Type B pancreatic cell (in vitro differentiated cells): ENCODE data around the gene CD8B2. TPM values are rescaled to one million over a fixed set of nuclear protein-coding genes. Genes with fewer than 3 reads are reported as not detected.

Experiments
- DNase-seq: peaks from one replicate; pipeline ENCODE4 v3.0.0; 2021; ENCODE audit warnings: mixed read lengths; ENCODE audit not compliant: unreplicated experiment; ENCODE audit errors: extremely low spot score
- H3K27ac Mint-ChIP-seq: 2 replicates; pipeline ENCODE4 v1.8.0; 2021; ENCODE audit warnings: mild to moderate bottlenecking, mixed read lengths
- H3K27me3 Mint-ChIP-seq: 2 replicates; pipeline ENCODE4 v1.8.0; 2021; ENCODE audit warnings: mixed read lengths
- H3K36me3 Mint-ChIP-seq: 2 replicates; pipeline ENCODE4 v1.8.0; 2021; ENCODE audit warnings: mixed read lengths
- H3K4me1 Mint-ChIP-seq: one replicate; pipeline ENCODE4 v1.8.0; 2021; ENCODE audit warnings: mixed read lengths; ENCODE audit not compliant: unreplicated experiment
- H3K4me3 Mint-ChIP-seq: 2 replicates; pipeline ENCODE4 v1.8.0; 2021; ENCODE audit warnings: mild to moderate bottlenecking, mixed read lengths
- H3K9me3 Mint-ChIP-seq: 2 replicates; pipeline ENCODE4 v1.8.0; 2021; ENCODE audit warnings: mixed read lengths
- total RNA-seq: library from RNA; stranded (reverse); gene quantifications from 2 replicates; pipeline ENCODE4 v1.2.1, GENCODE V29; 2021; ENCODE audit warnings: low replicate concordance
- TF ChIP-seq, protein P1 (sequence below): fragments of 200-600 bp; sonication (generic); conservative IDR thresholded peaks from 2 replicates; pipeline ENCODE4 v1.5.0; 2021; ENCODE audit warnings: antibody characterized with exemption, mild to moderate bottlenecking

Gene CD8B2
- total RNA-seq, 1 donor from 2014 or later: 0.31 TPM

DNA sequence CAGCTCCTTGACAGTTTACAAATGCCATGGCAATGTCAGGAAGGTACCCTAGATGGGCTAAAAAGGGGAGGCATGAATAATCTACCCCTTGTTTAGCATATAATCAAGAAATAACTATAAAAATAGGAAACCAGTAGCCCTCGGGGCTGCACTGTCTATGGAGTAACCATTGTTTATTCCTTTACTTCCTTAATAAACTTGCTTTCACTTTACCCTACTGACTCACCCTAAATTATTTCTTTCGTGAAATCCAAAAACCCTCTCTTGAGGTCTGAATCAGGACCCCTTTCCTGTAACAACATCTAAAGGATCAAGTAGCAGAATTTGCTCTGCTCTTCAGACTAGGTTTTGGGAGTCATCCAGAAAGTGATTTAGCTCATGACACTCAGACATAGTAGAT is 43.7 kb downstream of the CD8B2 start:
- no peak for DNase-seq
- TF ChIP-seq, protein P1, sequence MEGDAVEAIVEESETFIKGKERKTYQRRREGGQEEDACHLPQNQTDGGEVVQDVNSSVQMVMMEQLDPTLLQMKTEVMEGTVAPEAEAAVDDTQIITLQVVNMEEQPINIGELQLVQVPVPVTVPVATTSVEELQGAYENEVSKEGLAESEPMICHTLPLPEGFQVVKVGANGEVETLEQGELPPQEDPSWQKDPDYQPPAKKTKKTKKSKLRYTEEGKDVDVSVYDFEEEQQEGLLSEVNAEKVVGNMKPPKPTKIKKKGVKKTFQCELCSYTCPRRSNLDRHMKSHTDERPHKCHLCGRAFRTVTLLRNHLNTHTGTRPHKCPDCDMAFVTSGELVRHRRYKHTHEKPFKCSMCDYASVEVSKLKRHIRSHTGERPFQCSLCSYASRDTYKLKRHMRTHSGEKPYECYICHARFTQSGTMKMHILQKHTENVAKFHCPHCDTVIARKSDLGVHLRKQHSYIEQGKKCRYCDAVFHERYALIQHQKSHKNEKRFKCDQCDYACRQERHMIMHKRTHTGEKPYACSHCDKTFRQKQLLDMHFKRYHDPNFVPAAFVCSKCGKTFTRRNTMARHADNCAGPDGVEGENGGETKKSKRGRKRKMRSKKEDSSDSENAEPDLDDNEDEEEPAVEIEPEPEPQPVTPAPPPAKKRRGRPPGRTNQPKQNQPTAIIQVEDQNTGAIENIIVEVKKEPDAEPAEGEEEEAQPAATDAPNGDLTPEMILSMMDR: no peak
- Mint-ChIP-seq H3K4me1 (peaks cover 11% of the 10 kb centered on the region), H3K9me3 (no peaks in the 10 kb centered on the region), H3K27ac (no peak overlapping the region), H3K27me3 (peaks cover 7% of the 10 kb centered on the region), H3K36me3 (no peaks in the 10 kb centered on the region), H3K4me3 (no peak overlapping the region)

DNA sequence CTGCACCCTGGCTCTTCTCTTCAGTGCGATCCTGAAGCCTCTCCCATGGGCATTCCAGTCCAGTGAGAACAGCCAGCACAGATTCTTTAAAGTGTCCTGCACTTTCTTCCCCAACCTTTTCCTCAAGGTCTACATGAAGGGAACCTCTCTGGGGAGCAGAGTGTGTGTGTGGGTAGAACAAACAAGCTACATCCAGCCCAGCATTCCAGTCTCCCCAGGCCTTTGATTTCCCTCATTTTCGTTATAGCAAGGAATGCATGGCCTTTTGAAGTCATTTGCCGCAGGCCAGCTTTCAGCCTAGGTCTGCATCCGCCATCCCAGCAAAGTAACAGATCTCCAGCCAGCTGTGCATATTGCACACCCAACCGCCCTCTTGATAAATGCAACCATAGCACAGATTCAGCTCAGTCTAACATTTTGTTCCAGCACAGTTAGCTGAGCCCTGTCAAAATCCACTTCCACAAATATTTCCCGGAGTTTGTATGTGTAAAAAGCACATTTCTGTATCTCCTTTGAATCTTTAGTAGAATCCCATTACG is 44.6 kb downstream of the CD8B2 start:
- Mint-ChIP-seq H3K4me3 (no peak overlapping the region), H3K9me3 (no peaks in the 10 kb centered on the region), H3K27ac (no peak overlapping the region), H3K4me1 (peaks cover 11% of the 10 kb centered on the region), H3K27me3 (peaks cover 7% of the 10 kb centered on the region), H3K36me3 (no peaks in the 10 kb centered on the region)
- TF ChIP-seq, protein P1: no peak
- no peak for DNase-seq

DNA sequence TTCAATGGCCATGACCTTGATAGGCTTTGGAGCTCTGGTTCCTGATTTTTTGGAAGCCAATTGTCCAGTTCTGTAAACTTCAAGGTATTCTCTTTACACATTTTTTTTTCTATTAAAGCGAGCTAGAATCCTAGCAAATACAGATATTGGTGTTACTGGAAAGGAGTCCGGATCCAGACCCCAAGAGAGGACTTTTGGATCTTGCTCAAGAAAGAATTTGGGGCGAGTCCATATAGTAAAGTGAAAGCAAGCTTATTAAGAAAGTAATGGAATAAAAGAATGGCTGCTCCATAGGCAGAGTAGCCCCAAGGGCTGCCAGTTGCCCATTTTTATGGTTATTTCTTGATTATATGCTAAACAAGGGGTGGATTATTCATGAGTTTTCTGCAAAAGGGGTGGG is 45.1 kb downstream of the CD8B2 start:
- H3K36me3 Mint-ChIP-seq: no peaks in the 10 kb centered on the region
- peaks cover 14% of the 10 kb centered on the region for H3K4me1 Mint-ChIP-seq
- H3K9me3 Mint-ChIP-seq: no peaks in the 10 kb centered on the region
- no peak for DNase-seq
- peaks cover 7% of the 10 kb centered on the region for H3K27me3 Mint-ChIP-seq
- H3K4me3 Mint-ChIP-seq: no peak overlapping the region
- no peak overlapping the region for H3K27ac Mint-ChIP-seq
- TF ChIP-seq, protein P1: no peak

DNA sequence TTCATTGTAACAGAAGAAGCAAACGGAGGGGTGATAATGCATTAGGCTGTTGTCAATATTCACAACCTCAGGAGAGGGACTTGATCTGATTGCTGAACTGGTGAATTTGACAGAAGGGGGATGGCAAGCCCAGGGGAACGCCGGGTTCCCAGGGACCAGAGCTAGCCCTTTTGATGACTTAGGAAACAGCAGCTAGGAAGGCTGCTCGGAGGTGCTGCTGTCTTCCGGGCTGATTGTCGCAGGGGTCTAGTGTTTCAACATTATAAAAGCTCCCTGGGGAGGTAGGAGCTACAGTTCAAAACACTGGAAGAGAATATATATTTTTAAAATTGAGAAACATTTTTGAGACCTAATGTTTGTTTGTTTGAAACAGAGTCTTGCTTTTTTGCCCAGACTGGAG is 47.3 kb downstream of the CD8B2 start:
- H3K4me3 Mint-ChIP-seq: no peak overlapping the region
- H3K9me3 Mint-ChIP-seq: no peaks in the 10 kb centered on the region
- DNase-seq: no peak
- no peaks in the 10 kb centered on the region for H3K36me3 Mint-ChIP-seq
- TF ChIP-seq, protein P1: no peak
- H3K4me1 Mint-ChIP-seq: peaks cover 26% of the 10 kb centered on the region
- H3K27ac Mint-ChIP-seq: no peak overlapping the region
- H3K27me3 Mint-ChIP-seq: peaks cover 7% of the 10 kb centered on the region

DNA sequence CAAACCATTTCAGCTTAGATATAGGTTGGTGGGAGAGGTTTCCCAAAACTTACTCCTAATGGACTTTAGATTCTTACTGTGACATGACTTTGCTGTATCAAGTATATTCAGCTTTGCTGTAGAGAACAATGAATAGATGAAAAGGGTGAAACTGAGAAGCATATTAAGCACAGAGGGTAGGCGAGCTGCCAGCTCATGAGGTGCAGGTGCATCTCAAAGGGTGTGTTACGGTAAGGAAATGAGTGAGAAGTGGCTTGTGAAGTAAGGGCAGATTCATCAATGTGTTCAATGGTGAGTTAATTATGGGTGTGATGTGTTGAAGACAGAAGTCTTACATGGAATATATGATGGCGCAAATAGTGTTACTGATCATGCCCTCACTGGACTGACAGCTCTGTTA is 49.3 kb downstream of the CD8B2 start:
- Mint-ChIP-seq H3K4me1 (peaks cover 24% of the 10 kb centered on the region), H3K36me3 (no peaks in the 10 kb centered on the region), H3K4me3 (no peak overlapping the region), H3K27ac (no peak overlapping the region), H3K27me3 (peaks cover 7% of the 10 kb centered on the region), H3K9me3 (no peaks in the 10 kb centered on the region)
- TF ChIP-seq, protein P1: no peak
- DNase-seq: no peak

DNA sequence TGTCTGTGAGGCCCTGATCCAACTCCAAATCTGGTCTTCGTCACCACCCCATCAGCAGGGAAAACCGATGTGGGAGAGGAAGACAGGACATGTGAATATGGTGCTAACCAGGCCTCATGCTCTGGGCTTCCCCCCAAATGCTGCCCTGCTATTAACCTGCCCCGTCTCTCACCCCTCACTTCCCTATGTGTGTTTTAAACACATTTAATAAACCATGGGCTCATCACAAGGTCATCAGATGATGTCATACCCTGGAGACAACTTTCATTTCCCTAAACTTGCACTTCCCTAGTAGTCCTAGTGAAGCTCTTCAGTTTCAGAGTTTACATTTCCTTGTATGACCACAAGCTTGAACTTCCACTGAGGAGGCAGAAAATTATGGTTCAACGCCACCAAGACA is 49.9 kb downstream of the CD8B2 start:
- H3K27ac Mint-ChIP-seq: no peak overlapping the region
- no peaks in the 10 kb centered on the region for H3K36me3 Mint-ChIP-seq
- H3K4me3 Mint-ChIP-seq: no peak overlapping the region
- DNase-seq: no peak
- no peaks in the 10 kb centered on the region for H3K9me3 Mint-ChIP-seq
- peaks cover 7% of the 10 kb centered on the region for H3K27me3 Mint-ChIP-seq
- H3K4me1 Mint-ChIP-seq: peaks cover 18% of the 10 kb centered on the region
- TF ChIP-seq, protein P1: no peak
